Left lung (tissue), 10 donors: ENCODE data around the gene SLC15A4. TPM values are rescaled to one million over a fixed set of nuclear protein-coding genes. Genes with fewer than 3 reads are reported as not detected.
"Not testable (repeated sequence)": the region's sequence is repeated elsewhere in the genome, so short reads cannot be mapped to it uniquely, and the experiment has no call there.

Experiments used
- ATAC-seq: fragments of 200-7000 bp; cut with Tn5 transposase; one replicate; pipeline ENCODE4 v1.9.1; 2020; ENCODE audit warnings: moderate library complexity
- DNase-seq, 4 donors: peaks; one replicate each; pipeline ENCODE4 v3.0.0-alpha.2; 2013 to 2020
- H3K27ac ChIP-seq, 2 donors: fragments of 200-600 bp; sonication (generic) in 1 of 2; one replicate each; pipeline versions ENCODE4 v1.5.0 to v1.8.0; 2020 to 2021
- H3K27me3 ChIP-seq, 2 donors: fragments of 200-600 bp; sonication (generic) in 1 of 2; one replicate each; pipeline versions ENCODE4 v1.5.0 to v1.8.0; 2020 to 2021
- H3K36me3 ChIP-seq, 2 donors: fragments of 200-600 bp; sonication (generic) in 1 of 2; one replicate each; pipeline versions ENCODE4 v1.5.0 to v1.8.0; 2020 to 2021
- H3K4me1 ChIP-seq, 2 donors: fragments of 200-600 bp; one replicate each; pipeline ENCODE4 v1.8.0; 2021
- H3K4me3 ChIP-seq, 2 donors: fragments of 200-600 bp; sonication (generic) in 1 of 2; one replicate each; pipeline versions ENCODE4 v1.5.0 to v1.8.0; 2020 to 2021; ENCODE audit warnings: mild to moderate bottlenecking in 1 of 2
- H3K9me3 ChIP-seq, 2 donors: fragments of 200-600 bp; sonication (generic) in 1 of 2; one replicate each; pipeline versions ENCODE4 v1.5.0 to v1.8.0; 2020 to 2021
- intact Hi-C, 2 donors: fragments of 100-400 bp; cut with DNase I; formaldehyde crosslinking; loops; one replicate each; pipeline versions ENCODE4 v1.11.2 to v1.14.2; 2022
- polyA plus RNA-seq, 6 donors: library from polyadenylated mRNA; unstranded; fragments of 120-200 nt; gene quantifications; one replicate each; pipeline ENCODE4 v1.2.1, GENCODE V29; 2013; ENCODE audit not compliant: insufficient read length in 6 of 6
- total RNA-seq, 2 donors: library from RNA; stranded (reverse); fragmentation: NEBNext Ultra II Directional; extraction: Animal tissue kit (Norgen Biotek cat#: 25700); gene quantifications; one replicate each; pipeline ENCODE4 v1.2.1, GENCODE V29; 2021
- TF ChIP-seq, protein P1 (sequence below), 2 donors: fragments of 200-600 bp; sonication (generic) in 1 of 2; IDR thresholded peaks; one replicate each; pipeline versions ENCODE4 v1.5.0 to v1.8.0; 2021; ENCODE audit warnings: antibody characterized with exemption in 2 of 2
- donor health status: DM: no; HTN: yes; CAD: no.
- donor health status: DM: no; HTN: no; CAD: no.

Gene SLC15A4
- total and polyA plus RNA-seq, 8 donors = 26.5 to 38.2 (median 29.3) TPM

GRCh38 chr12:128852026-128852698, 28.4 kb upstream of the SLC15A4 start:
- Histone ChIP-seq H3K27me3 (peaks cover 6 to 53% of the 10 kb centered on the region in 2 donors), H3K27ac (peak overlapping the region in 1 of 2 donors; percentile 93), H3K4me1 (peaks cover 0 to 14% of the 10 kb centered on the region in 2 donors), H3K36me3 (no peaks in the 10 kb centered on the region), H3K9me3 (no peaks in the 10 kb centered on the region), H3K4me3 (peak overlapping the region in 1 of 2 donors; percentile 57)
- no peak for DNase-seq
- intact Hi-C loops = no loop called here
- TF ChIP-seq, protein P1, sequence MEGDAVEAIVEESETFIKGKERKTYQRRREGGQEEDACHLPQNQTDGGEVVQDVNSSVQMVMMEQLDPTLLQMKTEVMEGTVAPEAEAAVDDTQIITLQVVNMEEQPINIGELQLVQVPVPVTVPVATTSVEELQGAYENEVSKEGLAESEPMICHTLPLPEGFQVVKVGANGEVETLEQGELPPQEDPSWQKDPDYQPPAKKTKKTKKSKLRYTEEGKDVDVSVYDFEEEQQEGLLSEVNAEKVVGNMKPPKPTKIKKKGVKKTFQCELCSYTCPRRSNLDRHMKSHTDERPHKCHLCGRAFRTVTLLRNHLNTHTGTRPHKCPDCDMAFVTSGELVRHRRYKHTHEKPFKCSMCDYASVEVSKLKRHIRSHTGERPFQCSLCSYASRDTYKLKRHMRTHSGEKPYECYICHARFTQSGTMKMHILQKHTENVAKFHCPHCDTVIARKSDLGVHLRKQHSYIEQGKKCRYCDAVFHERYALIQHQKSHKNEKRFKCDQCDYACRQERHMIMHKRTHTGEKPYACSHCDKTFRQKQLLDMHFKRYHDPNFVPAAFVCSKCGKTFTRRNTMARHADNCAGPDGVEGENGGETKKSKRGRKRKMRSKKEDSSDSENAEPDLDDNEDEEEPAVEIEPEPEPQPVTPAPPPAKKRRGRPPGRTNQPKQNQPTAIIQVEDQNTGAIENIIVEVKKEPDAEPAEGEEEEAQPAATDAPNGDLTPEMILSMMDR (IDR thresholded peaks at IDR 0.05) = no peak
- ATAC-seq = no peak

DNA sequence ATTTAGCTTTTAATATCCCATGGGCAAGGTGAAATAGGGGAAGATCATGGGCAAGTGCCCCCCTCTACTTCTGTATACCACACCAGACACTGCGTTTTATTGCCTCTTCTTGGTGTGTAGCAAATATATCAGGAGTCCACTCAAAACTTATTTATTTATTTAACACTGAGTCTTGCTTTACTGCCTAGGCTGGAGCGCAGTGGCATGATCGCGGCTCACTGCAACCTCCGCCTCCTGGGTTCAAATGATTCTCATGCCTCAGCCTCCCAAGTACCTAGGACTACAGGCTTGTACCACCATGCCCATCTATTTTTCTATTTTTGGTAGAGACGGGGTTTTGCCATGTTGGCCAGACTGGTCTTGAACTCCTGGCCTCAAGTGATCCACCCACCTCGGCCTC, 27.7 kb upstream of the SLC15A4 start:
- H3K27me3 ChIP-seq = peaks cover 6 to 49% of the 10 kb centered on the region in 2 donors
- ATAC-seq, H3K4me1 ChIP-seq, intact Hi-C loops, H3K36me3 ChIP-seq, H3K9me3 ChIP-seq, H3K4me3 ChIP-seq, DNase-seq: not testable (repeated sequence)
- H3K27ac ChIP-seq = peak overlapping the region in 1 of 2 donors; percentile 93

DNA sequence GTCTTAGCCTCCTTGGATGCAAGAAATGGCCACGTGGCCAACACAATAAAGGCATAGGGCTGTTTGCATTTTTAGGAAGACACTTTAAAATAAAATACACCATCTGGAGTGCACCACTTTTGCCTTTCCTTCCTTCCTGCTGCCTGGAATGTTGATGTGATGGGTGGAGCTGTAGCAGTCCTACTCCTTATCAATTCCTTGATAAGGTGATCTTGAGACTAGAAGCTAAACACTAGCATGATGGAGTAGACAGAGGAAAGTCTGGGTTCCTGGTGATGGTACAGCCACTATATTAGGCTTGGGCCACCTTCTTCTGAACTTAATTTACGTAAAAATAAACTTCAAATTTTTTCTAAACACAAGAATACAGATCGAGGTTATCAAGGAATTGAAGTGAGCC, 26.6 kb upstream of the SLC15A4 start:
- no peak overlapping the region for H3K27ac ChIP-seq
- no peaks in the 10 kb centered on the region for H3K9me3 ChIP-seq
- no peaks in the 10 kb centered on the region for H3K4me1 ChIP-seq
- intact Hi-C loops = no loop called here
- no peak overlapping the region for H3K4me3 ChIP-seq
- TF ChIP-seq, protein P1 (IDR thresholded peaks at IDR 0.05) = no peak
- H3K36me3 ChIP-seq = no peaks in the 10 kb centered on the region
- peaks cover 6 to 48% of the 10 kb centered on the region in 2 donors for H3K27me3 ChIP-seq
- DNase-seq = no peak
- no peak for ATAC-seq

- ATAC-seq, H3K4me3 ChIP-seq, DNase-seq, H3K36me3 ChIP-seq, H3K27ac ChIP-seq, H3K9me3 ChIP-seq, H3K4me1 ChIP-seq, intact Hi-C loops: not testable (repeated sequence)
- peaks cover 6 to 42% of the 10 kb centered on the region in 2 donors for H3K27me3 ChIP-seq
Measured at GRCh38 chr12:128849806-128850205, 26.0 kb upstream of the SLC15A4 start.

DNA sequence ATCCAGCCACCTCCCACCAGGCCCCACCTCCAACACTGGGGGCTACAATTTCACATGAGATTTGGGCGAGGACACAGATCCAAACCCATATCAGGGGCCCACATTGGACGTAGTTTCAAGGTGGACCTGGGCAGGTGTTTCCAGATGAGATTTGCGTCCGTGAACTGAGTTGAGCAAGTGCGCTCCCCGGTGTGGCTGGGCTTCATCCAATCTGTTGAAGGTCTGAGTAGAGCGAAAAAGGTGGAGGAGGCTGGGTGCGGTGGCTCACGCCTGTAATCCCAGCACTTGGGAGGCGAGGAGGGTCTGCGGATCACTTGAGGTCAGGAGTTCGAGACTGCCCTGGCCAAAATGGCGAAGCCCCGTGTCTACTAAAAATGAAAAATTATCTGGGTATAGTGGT, 24.6 kb upstream of the SLC15A4 start:
- Histone ChIP-seq H3K4me3 (no peak overlapping the region), H3K27ac (no peak overlapping the region), H3K36me3 (no peaks in the 10 kb centered on the region), H3K27me3 (peaks cover 0 to 29% of the 10 kb centered on the region in 2 donors), H3K9me3 (no peaks in the 10 kb centered on the region), H3K4me1 (peaks cover 0 to 4% of the 10 kb centered on the region in 2 donors)
- TF ChIP-seq, protein P1 (IDR thresholded peaks at IDR 0.05) = no peak
- DNase-seq (no peak), ATAC-seq (no peak)
- intact Hi-C loops = no loop called here

GRCh38 chr12:128846671-128847070, 22.9 kb upstream of the SLC15A4 start:
- H3K4me1 ChIP-seq = peaks cover 0 to 16% of the 10 kb centered on the region in 2 donors
- intact Hi-C loops = not testable (repeated sequence)

More at GRCh38 chr12:128846671-128847070, 22.9 kb upstream of the SLC15A4 start:
- not testable (repeated sequence) for H3K36me3 ChIP-seq, ATAC-seq, H3K4me3 ChIP-seq, DNase-seq, H3K27ac ChIP-seq, H3K9me3 ChIP-seq
- H3K27me3 ChIP-seq = peaks cover 0 to 13% of the 10 kb centered on the region in 2 donors
